HL-60 (cell line): Measurements from ENCODE around the gene IGF2R.

Source experiments
- POLR2AphosphoS5 ChIP-seq: IDR thresholded peaks from 2 replicates; pipeline ENCODE4 v1.6.1; 2012; ENCODE audit warnings: low read depth
- SPI1 ChIP-seq: IDR thresholded peaks from 2 replicates; pipeline ENCODE4 v1.6.1; 2012; ENCODE audit warnings: low read depth, mild to moderate bottlenecking, borderline replicate concordance
- TF ChIP-seq, protein P1 (sequence below): IDR thresholded peaks from one replicate; pipeline ENCODE4 v1.5.1; 2011; ENCODE audit warnings: low read length, control low read depth, inconsistent platforms; ENCODE audit not compliant: insufficient read depth
- TF ChIP-seq, protein P2 (sequence below): IDR thresholded peaks from 2 replicates; pipeline ENCODE4 v1.6.1; 2012; ENCODE audit warnings: low read depth; ENCODE audit not compliant: insufficient replicate concordance

DNA sequence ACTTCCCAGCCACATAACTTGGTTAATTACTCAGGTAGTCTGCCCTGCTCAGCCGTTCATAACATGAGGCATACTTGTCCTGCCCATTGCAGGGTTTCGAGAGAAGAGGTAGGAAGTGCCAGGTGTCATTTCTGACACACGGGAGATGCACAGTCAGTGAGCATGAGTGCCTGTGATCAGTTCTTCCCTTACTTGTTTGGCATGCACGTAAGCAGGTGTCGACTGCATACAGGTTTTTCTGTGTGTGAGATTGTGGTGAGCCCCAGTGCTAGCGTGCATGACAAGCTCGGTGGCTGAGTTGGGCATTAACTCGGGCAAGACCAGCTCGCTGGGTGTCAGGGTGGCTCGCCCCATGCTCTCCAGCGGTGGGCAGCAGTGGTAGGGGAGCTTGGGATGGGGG is 101.5 kb downstream of the IGF2R start:
- TF ChIP-seq, protein P1, sequence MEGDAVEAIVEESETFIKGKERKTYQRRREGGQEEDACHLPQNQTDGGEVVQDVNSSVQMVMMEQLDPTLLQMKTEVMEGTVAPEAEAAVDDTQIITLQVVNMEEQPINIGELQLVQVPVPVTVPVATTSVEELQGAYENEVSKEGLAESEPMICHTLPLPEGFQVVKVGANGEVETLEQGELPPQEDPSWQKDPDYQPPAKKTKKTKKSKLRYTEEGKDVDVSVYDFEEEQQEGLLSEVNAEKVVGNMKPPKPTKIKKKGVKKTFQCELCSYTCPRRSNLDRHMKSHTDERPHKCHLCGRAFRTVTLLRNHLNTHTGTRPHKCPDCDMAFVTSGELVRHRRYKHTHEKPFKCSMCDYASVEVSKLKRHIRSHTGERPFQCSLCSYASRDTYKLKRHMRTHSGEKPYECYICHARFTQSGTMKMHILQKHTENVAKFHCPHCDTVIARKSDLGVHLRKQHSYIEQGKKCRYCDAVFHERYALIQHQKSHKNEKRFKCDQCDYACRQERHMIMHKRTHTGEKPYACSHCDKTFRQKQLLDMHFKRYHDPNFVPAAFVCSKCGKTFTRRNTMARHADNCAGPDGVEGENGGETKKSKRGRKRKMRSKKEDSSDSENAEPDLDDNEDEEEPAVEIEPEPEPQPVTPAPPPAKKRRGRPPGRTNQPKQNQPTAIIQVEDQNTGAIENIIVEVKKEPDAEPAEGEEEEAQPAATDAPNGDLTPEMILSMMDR = no peak
- TF ChIP-seq, protein P2, sequence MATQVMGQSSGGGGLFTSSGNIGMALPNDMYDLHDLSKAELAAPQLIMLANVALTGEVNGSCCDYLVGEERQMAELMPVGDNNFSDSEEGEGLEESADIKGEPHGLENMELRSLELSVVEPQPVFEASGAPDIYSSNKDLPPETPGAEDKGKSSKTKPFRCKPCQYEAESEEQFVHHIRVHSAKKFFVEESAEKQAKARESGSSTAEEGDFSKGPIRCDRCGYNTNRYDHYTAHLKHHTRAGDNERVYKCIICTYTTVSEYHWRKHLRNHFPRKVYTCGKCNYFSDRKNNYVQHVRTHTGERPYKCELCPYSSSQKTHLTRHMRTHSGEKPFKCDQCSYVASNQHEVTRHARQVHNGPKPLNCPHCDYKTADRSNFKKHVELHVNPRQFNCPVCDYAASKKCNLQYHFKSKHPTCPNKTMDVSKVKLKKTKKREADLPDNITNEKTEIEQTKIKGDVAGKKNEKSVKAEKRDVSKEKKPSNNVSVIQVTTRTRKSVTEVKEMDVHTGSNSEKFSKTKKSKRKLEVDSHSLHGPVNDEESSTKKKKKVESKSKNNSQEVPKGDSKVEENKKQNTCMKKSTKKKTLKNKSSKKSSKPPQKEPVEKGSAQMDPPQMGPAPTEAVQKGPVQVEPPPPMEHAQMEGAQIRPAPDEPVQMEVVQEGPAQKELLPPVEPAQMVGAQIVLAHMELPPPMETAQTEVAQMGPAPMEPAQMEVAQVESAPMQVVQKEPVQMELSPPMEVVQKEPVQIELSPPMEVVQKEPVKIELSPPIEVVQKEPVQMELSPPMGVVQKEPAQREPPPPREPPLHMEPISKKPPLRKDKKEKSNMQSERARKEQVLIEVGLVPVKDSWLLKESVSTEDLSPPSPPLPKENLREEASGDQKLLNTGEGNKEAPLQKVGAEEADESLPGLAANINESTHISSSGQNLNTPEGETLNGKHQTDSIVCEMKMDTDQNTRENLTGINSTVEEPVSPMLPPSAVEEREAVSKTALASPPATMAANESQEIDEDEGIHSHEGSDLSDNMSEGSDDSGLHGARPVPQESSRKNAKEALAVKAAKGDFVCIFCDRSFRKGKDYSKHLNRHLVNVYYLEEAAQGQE = no peak
- TF ChIP-seq SPI1 (no peak), POLR2AphosphoS5 (no peak)
